Esophagus muscularis mucosa (tissue), 4 donors: ENCODE data around the gene LCE3A. TPM values are rescaled to one million over a fixed set of nuclear protein-coding genes. Genes with fewer than 3 reads are reported as not detected.

Source experiments
- DNase-seq: peaks from one replicate; pipeline ENCODE4 v3.0.0-alpha.2; 2017; ENCODE audit errors: extremely low spot score
- H3K27ac ChIP-seq, 4 donors: fragments of 200-600 bp; sonication (generic); replicated peaks in 1 of 4; 1 replicate in 3 of 4; 2 replicates in 1 of 4; pipeline ENCODE4 v1.5.1; 2016 to 2019; ENCODE audit warnings: mild to moderate bottlenecking in 1 of 4
- H3K27me3 ChIP-seq, 4 donors: fragments of 200-600 bp; sonication (generic); one replicate each; pipeline versions ENCODE4 v1.5.1 to v1.6.0; 2016 to 2019
- H3K36me3 ChIP-seq, 4 donors: fragments of 200-600 bp; sonication (generic); one replicate each; pipeline ENCODE4 v1.5.1; 2016 to 2019
- H3K4me1 ChIP-seq, 4 donors: fragments of 200-600 bp; sonication (generic); one replicate each; pipeline ENCODE4 v1.5.1; 2016 to 2019
- H3K4me3 ChIP-seq, 4 donors: fragments of 200-600 bp; sonication (generic); 1 replicate in 2 of 4; 2 replicates in 2 of 4; pipeline ENCODE4 v1.5.1; 2016 to 2019; ENCODE audit warnings: mild to moderate bottlenecking in 4 of 4, moderate library complexity in 1 of 4
- H3K9me3 ChIP-seq, 4 donors: fragments of 200-600 bp; sonication (generic); 1 replicate in 3 of 4; 2 replicates in 1 of 4; pipeline ENCODE4 v1.5.1; 2016 to 2019
- EP300 ChIP-seq: sonication (generic); formaldehyde crosslinking; IDR thresholded peaks from one replicate; pipeline ENCODE4 v1.6.1; 2017; ENCODE audit warnings: antibody characterized with exemption
- POLR2A ChIP-seq: fragments of 450-650 bp; IDR thresholded peaks from one replicate; pipeline ENCODE4 v1.6.1; 2017; ENCODE audit warnings: antibody characterized with exemption, moderate library complexity, mild to moderate bottlenecking, low read depth
- POLR2AphosphoS5 ChIP-seq, 2 donors: sonication (generic); formaldehyde crosslinking; IDR thresholded peaks; one replicate each; pipeline ENCODE4 v1.6.1; 2017; ENCODE audit warnings: antibody characterized with exemption in 2 of 2
- WGBS: methylation state at CpG from one replicate; pipeline ENCODE4 v1.1.5; 2018; 5-methylcytosine and 5-hydroxymethylcytosine counted together
- intact Hi-C: fragments of 100-400 bp; cut with DNase I; formaldehyde crosslinking; loops from one replicate; pipeline ENCODE4 v1.15.1; 2023
- total RNA-seq, 4 donors: library from RNA; depleted of rRNA; stranded (reverse); fragments of >200 nt; gene quantifications; one replicate each; pipeline versions ENCODE4 v1.1.0 to v1.2.1, GENCODE V29; 2016
- TF ChIP-seq, protein P1 (sequence below), 3 experiments: fragments of 200-600 bp in 2 of 3; fragments of 450-650 bp in 1 of 3; sonication (generic) in 2 of 3; IDR thresholded peaks; one replicate each; pipeline ENCODE4 v1.5.1; 2017 to 2019; ENCODE audit warnings: antibody characterized with exemption in 3 of 3, mild to moderate bottlenecking in 2 of 3, moderate library complexity in 1 of 3

The LCE3A gene
- total RNA-seq, 4 donors from 2014 or later, result not detected

DNA sequence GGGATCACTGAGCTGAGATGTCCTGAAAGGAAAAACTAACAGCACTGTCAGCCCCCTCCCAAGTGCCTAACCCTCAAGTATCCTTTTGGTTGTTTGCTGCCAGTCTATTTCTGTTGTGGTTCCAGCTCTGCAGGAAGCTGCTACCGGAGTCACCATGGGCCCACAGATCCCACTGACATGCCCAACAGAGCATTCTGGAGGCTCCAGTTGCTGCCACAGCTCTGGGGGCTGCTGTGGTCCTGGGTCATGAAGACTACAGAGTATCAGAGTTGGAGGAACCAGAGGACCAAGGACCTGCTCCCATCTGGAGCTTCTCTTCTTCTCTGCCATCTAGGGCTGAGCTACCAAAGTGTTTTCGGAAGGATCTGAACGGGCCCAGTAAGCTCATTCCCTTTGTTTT, 910 bp downstream of the LCE3A start:
- peak; percentile 70 for DNase-seq
- WGBS, result 63% methylated on average over 3 of the region's 3 CpGs
- intact Hi-C loops, result no loop called here
- peaks cover 0 to 29% (median 22%) of the 10 kb centered on the region in 4 donors for H3K9me3 ChIP-seq
- H3K36me3 ChIP-seq, result no peaks in the 10 kb centered on the region
- H3K27me3 ChIP-seq, result peaks cover 0 to 14% (median 0%) of the 10 kb centered on the region in 4 donors
- no peak overlapping the region for H3K4me3 ChIP-seq
- TF ChIP-seq POLR2AphosphoS5 (IDR thresholded peaks at IDR 0.05), result no peak
- no peak for TF ChIP-seq POLR2A
- TF ChIP-seq, protein P1, sequence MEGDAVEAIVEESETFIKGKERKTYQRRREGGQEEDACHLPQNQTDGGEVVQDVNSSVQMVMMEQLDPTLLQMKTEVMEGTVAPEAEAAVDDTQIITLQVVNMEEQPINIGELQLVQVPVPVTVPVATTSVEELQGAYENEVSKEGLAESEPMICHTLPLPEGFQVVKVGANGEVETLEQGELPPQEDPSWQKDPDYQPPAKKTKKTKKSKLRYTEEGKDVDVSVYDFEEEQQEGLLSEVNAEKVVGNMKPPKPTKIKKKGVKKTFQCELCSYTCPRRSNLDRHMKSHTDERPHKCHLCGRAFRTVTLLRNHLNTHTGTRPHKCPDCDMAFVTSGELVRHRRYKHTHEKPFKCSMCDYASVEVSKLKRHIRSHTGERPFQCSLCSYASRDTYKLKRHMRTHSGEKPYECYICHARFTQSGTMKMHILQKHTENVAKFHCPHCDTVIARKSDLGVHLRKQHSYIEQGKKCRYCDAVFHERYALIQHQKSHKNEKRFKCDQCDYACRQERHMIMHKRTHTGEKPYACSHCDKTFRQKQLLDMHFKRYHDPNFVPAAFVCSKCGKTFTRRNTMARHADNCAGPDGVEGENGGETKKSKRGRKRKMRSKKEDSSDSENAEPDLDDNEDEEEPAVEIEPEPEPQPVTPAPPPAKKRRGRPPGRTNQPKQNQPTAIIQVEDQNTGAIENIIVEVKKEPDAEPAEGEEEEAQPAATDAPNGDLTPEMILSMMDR (IDR thresholded peaks at IDR 0.05), result no peak
- TF ChIP-seq EP300, result no peak
- no peak overlapping the region for H3K27ac ChIP-seq
- H3K4me1 ChIP-seq, result no peaks in the 10 kb centered on the region

DNA sequence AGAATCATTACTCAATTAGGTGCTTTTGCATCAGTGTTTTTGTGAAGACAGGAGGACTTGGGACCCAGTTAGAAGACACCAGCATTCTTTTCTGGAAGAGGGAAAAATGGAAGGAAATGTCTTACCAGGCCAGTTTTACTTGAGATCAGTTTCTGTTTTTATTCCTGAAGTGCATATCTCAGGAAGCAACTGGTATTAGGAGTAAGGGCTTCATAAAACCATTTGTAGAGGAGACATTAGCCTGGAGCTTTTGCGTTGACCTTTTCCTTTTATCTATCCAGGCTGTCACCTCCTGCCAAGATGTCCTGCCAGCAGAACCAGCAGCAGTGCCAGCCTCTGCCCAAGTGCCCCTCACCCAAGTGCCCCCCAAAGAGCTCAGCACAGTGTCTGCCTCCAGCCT, 9.4 kb downstream of the LCE3A start, which contains the start of gene LCE3B:
TSS of gene LCE3B (plus strand) at position 301 of the 400 bp plus-strand sequence. CDS start at position 301, 0 bp downstream.
- peaks cover 0 to 12% (median 9%) of the 10 kb centered on the region in 4 donors for H3K9me3 ChIP-seq
- H3K4me1 ChIP-seq, result no peaks in the 10 kb centered on the region
- no peaks in the 10 kb centered on the region for H3K36me3 ChIP-seq
- DNase-seq, result no peak
- H3K27me3 ChIP-seq, result no peaks in the 10 kb centered on the region
- no peak within 1 kb of the TSS for H3K27ac ChIP-seq
- no peak for TF ChIP-seq POLR2A
- no peak for TF ChIP-seq EP300
- no peak for TF ChIP-seq POLR2AphosphoS5 (IDR thresholded peaks at IDR 0.05)
- TF ChIP-seq, protein P1 (IDR thresholded peaks at IDR 0.05), result no peak
- intact Hi-C loops, result no loop called here
- H3K4me3 ChIP-seq, result no peak within 1 kb of the TSS
- whole genome bisulfite sequencing, result no CpG with 5 or more reads among the region's 1 CpG

DNA sequence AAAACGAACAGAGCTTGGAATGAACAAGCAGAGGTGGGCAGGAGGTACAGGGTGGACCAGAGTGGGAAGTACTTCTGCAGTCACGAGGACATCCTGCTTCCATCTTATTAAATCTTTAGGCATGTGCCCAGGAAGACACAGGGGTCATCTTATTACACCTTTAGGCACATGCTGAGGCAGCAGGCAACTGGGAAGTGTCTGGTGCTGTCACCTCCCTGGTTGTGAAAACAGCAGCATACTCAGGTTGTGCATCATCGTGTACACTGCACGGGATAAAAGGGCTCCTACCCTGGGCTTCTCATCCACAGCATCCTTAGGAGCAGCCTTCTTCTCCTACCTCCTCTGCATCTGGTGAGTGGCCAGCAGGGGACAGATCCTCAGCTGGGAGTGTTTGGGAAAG, 23.0 kb downstream of the LCE3A start, which contains the start of gene LCE3C:
TSS of gene LCE3C (plus strand) at position 301 of the 400 bp plus-strand sequence. CDS start 498 bp downstream, outside the sequence.
- no peak within 1 kb of the TSS for H3K4me3 ChIP-seq
- intact Hi-C loops, result no loop called here
- H3K9me3 ChIP-seq, result peaks cover 0 to 5% (median 0%) of the 10 kb centered on the region in 4 donors
- TF ChIP-seq POLR2A (no peak), EP300 (no peak), POLR2AphosphoS5 (IDR thresholded peaks at IDR 0.05) (no peak)
- TF ChIP-seq, protein P1 (IDR thresholded peaks at IDR 0.05), result no peak
- no CpG with 5 or more reads among the region's 4 CpGs for whole genome bisulfite sequencing
- DNase-seq, result no peak
- H3K4me1 ChIP-seq, result no peaks in the 10 kb centered on the region
- no peaks in the 10 kb centered on the region for H3K27me3 ChIP-seq
- no peaks in the 10 kb centered on the region for H3K36me3 ChIP-seq
- no peak within 1 kb of the TSS for H3K27ac ChIP-seq

DNA sequence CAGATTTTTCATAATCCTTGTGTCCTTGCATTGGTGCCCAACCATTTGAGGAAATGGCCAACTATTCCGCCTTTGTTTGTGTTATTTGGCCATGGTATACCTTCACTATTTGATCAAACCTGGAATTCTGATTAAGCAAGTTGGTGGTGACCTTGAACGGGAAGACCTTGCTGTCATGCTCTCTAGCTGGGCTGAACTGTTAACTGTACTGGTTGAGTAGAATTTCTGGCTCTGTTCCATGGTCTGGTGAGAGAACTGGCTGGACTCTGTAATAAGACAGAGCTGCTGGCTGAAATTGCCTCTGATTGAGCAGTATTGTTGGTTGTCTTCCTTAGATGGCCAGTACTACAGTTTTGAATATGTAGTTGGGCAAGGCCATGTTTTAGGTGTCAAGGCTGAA, 25.9 kb downstream of the LCE3A start:
- DNase-seq, result no peak
- Histone ChIP-seq H3K27ac (no peak overlapping the region), H3K36me3 (no peaks in the 10 kb centered on the region), H3K4me3 (no peak overlapping the region), H3K9me3 (peaks cover 0 to 5% (median 0%) of the 10 kb centered on the region in 4 donors), H3K4me1 (no peaks in the 10 kb centered on the region), H3K27me3 (no peaks in the 10 kb centered on the region)
- intact Hi-C loops, result no loop called here
- no peak for TF ChIP-seq EP300
- no peak for TF ChIP-seq POLR2AphosphoS5 (IDR thresholded peaks at IDR 0.05)
- TF ChIP-seq, protein P1 (IDR thresholded peaks at IDR 0.05), result no peak
- TF ChIP-seq POLR2A, result no peak
- WGBS, result no CpG with 5 or more reads among the region's 2 CpGs

DNA sequence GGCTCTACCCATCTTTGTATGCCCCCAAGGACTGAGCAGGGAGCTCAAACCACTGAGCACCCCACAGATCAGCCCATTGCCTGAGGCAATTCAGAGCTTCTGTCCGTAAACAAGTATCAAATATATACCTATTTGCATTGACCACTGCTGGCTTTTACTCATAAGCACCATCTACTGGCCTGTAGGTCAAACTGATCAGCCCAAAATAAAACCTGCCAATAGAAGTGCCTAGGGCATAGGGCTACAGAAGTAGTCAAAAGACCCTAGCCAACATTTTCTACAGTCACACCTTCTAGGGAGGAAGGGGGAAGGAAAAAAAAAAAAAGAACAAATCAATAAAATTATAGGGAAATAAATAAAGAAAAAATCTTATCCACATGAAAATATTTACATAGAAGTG, 37.3 kb downstream of the LCE3A start:
- no CpG with 5 or more reads among the region's 1 CpG for WGBS
- intact Hi-C loops, result no loop called here
- Histone ChIP-seq H3K4me3 (no peak overlapping the region), H3K27ac (no peak overlapping the region), H3K9me3 (no peaks in the 10 kb centered on the region), H3K36me3 (no peaks in the 10 kb centered on the region), H3K27me3 (no peaks in the 10 kb centered on the region), H3K4me1 (no peaks in the 10 kb centered on the region)
- TF ChIP-seq, protein P1 (IDR thresholded peaks at IDR 0.05), result no peak
- TF ChIP-seq POLR2AphosphoS5 (IDR thresholded peaks at IDR 0.05) (no peak), EP300 (no peak), POLR2A (no peak)
- DNase-seq, result no peak
